SH-SY5Y (cell line): Measurements from ENCODE around the gene ELK4.

Source experiments
- GATA2 ChIP-seq: IDR thresholded peaks from 2 replicates; pipeline ENCODE4 v1.6.1; 2011; ENCODE audit warnings: mild to moderate bottlenecking, low read depth, low read length
- GATA3 ChIP-seq: IDR thresholded peaks from 2 replicates; pipeline ENCODE4 v1.6.1; 2011; ENCODE audit warnings: low read depth, mild to moderate bottlenecking, low read length, moderate library complexity

DNA sequence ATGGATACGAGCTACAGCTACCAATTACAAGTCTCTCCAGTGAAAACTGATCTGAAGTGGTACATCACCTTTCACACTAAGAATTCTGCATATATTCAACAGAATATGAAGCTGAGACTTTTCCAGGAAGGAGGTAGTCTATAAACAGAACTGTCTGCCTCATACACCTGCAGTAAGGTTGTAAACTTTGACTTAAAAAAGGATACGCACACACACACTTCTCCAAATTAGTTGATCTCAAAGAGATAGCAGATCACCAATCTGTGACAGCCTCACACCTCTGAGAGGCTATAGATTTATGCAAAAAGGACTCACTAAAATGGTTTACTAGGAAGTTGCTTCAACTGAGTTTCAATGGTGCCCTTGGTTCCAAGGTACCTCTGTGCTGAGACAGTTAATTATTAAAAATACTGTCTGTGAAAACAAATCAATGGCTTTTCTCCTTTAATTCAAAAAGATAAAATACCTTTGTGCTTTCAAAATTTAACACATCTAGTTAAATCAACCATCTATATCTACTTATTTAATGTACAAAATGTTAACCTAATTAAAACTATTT, 17.9 kb downstream of the ELK4 start:
- no peak for TF ChIP-seq GATA2
- no peak for TF ChIP-seq GATA3
